Activated CD4-positive, CD25-positive, alpha-beta regulatory T cell (primary cell): ENCODE data around the gene PARP12.

Experiments used
- DNase-seq, 4 experiments: peaks; one replicate each; lab custom pipeline; 2025; lab: John Stamatoyannopoulos, UW

The PARP12 gene

GRCh38 chr7:140059273-140060242, 3.2 kb downstream of the PARP12 start:
- DNase-seq, result no peak

GRCh38 chr7:140058517-140058916, 4.2 kb downstream of the PARP12 start:
- DNase-seq, result no peak

GRCh38 chr7:140057143-140057535, 5.6 kb downstream of the PARP12 start:
- DNase-seq, result no peak

GRCh38 chr7:140056431-140057142, 6.2 kb downstream of the PARP12 start:
- DNase-seq, result no peak

GRCh38 chr7:140055833-140056232, 6.9 kb downstream of the PARP12 start:
- no peak for DNase-seq

- no peak for DNase-seq
These were observed 8.0 kb downstream of the PARP12 start for GRCh38 chr7:140054751-140055150.

- no peak for DNase-seq
These were observed 8.8 kb downstream of the PARP12 start for GRCh38 chr7:140053812-140054539.

- DNase-seq, result no peak
These were observed 10.9 kb downstream of the PARP12 start for GRCh38 chr7:140051820-140052219.

- DNase-seq, result no peak
These were observed 12.7 kb downstream of the PARP12 start for GRCh38 chr7:140050100-140050499.

GRCh38 chr7:140049339-140050024, 13.3 kb downstream of the PARP12 start:
- no peak for DNase-seq

- DNase-seq, result no peak
These were observed 13.8 kb downstream of the PARP12 start for GRCh38 chr7:140048989-140049338.

GRCh38 chr7:140048138-140048537, 14.6 kb downstream of the PARP12 start:
- no peak for DNase-seq

GRCh38 chr7:140047197-140047596, 15.6 kb downstream of the PARP12 start:
- no peak for DNase-seq

- no peak for DNase-seq
These were observed 17.1 kb downstream of the PARP12 start for GRCh38 chr7:140045697-140046096.

- no peak for DNase-seq
These were observed 18.5 kb downstream of the PARP12 start for GRCh38 chr7:140044251-140044650.

- DNase-seq, result no peak
These were observed 20.4 kb downstream of the PARP12 start for GRCh38 chr7:140042386-140042670.

GRCh38 chr7:140041659-140042385, 20.9 kb downstream of the PARP12 start:
- DNase-seq, result no peak

GRCh38 chr7:140039896-140040295, 22.9 kb downstream of the PARP12 start:
- no peak for DNase-seq

- DNase-seq, result no peak
These were observed 23.7 kb downstream of the PARP12 start for GRCh38 chr7:140039066-140039465.

- DNase-seq, result no peak
These were observed 26.4 kb downstream of the PARP12 start for GRCh38 chr7:140036224-140036962.
